K562 (cell line): ENCODE data around the gene MLN. TPM values are rescaled to one million over a fixed set of nuclear protein-coding genes. Genes with fewer than 3 reads are reported as not detected.

Experiments
- ATAC-seq: fragments of 200-7000 bp; cut with Tn5 transposase; 3 replicates; pipeline ENCODE4 v1.9.1; 2020; ENCODE audit warnings: moderate library complexity
- BruUV-seq: library from RNA; stranded (reverse); fragments of 400-500 nt; replicated peaks from 2 replicates; lab custom pipeline; 2021; lab: Mats Ljungman, UMichigan
- CTCF ChIA-PET: fragments of 300-600 bp; formaldehyde crosslinking; extraction: SDS; loops from one replicate; lab custom pipeline; 2021; ENCODE audit warnings: low intra/inter-chr PET ratio; lab: Yijun Ruan, JAX
- POLR2A ChIA-PET: fragments of 300-600, 350-650 bp; sonication (Branson Sonifier 250); formaldehyde crosslinking; extraction: SDS; loops from one replicate; lab custom pipeline; 2021; ENCODE audit warnings: antibody characterized with exemption, inconsistent platforms; lab: Yijun Ruan, JAX
- DNase-seq, 4 experiments: peaks; one replicate each; pipeline versions ENCODE4 v3.0.0 to v3.0.0-alpha.2; 2011 to 2018; ENCODE audit warnings: low spot score in 3 of 4, mixed read lengths in 3 of 4; ENCODE audit errors: extremely low read depth in 1 of 4
- FAIRE-seq: peaks from 2 replicates; lab custom pipeline; 2011; peaks lifted over from hg19 to GRCh38; lab: Jason Lieb, UNC
- H2AFZ ChIP-seq: 2 replicates; pipeline ENCODE4 v1.6.0; 2011; ENCODE audit warnings: low read depth, low read length, control low read depth, inconsistent platforms
- H3K27ac ChIP-seq: fragments of 200-600 bp; 3 replicates; pipeline ENCODE4 v1.8.0; 2011; ENCODE audit warnings: low read depth, mild to moderate bottlenecking, control low read depth, inconsistent platforms, low read length, moderate library complexity, mixed read lengths; ENCODE audit errors: extremely low read depth
- H3K27me3 ChIP-seq, 2 experiments: fragments of 300-600 bp in 1 of 2; 2 replicates in 1 of 2; 3 replicates in 1 of 2; pipeline versions ENCODE4 v1.6.0 to v1.8.0; 2011; ENCODE audit warnings: inconsistent platforms in 2 of 2, low read length in 2 of 2, mild to moderate bottlenecking in 1 of 2, mixed read lengths in 1 of 2, moderate library complexity in 1 of 2; ENCODE audit not compliant: control insufficient read depth in 2 of 2, insufficient read depth in 2 of 2
- H3K36me3 ChIP-seq: fragments of 300-600 bp; 3 replicates; pipeline ENCODE4 v1.8.0; 2011; ENCODE audit warnings: mild to moderate bottlenecking, low read length, inconsistent platforms; ENCODE audit not compliant: control insufficient read depth, insufficient read depth
- H3K4me1 ChIP-seq, 2 experiments: fragments of 200-600 bp in 1 of 2; replicated peaks in 1 of 2; 2 replicates in 1 of 2; 3 replicates in 1 of 2; pipeline versions ENCODE4 v1.5.1 to v1.8.0; 2011; ENCODE audit warnings: inconsistent platforms in 2 of 2, low read length in 2 of 2, mild to moderate bottlenecking in 1 of 2, mixed read lengths in 1 of 2, moderate library complexity in 1 of 2; ENCODE audit not compliant: control insufficient read depth in 2 of 2, insufficient read depth in 2 of 2
- H3K4me2 ChIP-seq: 2 replicates; pipeline ENCODE4 v1.6.1; 2011; ENCODE audit warnings: low read length, control low read depth, inconsistent platforms, mixed read lengths; ENCODE audit not compliant: insufficient read depth
- H3K4me3 ChIP-seq: fragments of 200-600 bp; sonication (generic), shearing (Covaris generic); 2 replicates; pipeline ENCODE4 v1.5.1; 2016; ENCODE audit warnings: control low read depth, inconsistent platforms
- H3K79me2 ChIP-seq: fragments of 200-600 bp; 3 replicates; pipeline ENCODE4 v1.8.0; 2011; ENCODE audit warnings: low read length, inconsistent platforms; ENCODE audit not compliant: control insufficient read depth, insufficient read depth
- H3K9ac ChIP-seq, 2 experiments: 2 replicates each; pipeline versions ENCODE4 v1.6.0 to v1.6.1; 2011; ENCODE audit warnings: low read depth in 2 of 2, low read length in 2 of 2, control low read depth in 1 of 2, inconsistent platforms in 1 of 2, mild to moderate bottlenecking in 1 of 2, mixed read lengths in 1 of 2; ENCODE audit not compliant: insufficient read depth in 1 of 2
- H3K9me1 ChIP-seq: one replicate; pipeline ENCODE4 v1.6.0; 2011; ENCODE audit warnings: inconsistent platforms, mild to moderate bottlenecking, low read length, moderate library complexity; ENCODE audit not compliant: control insufficient read depth, insufficient read depth
- H3K9me3 ChIP-seq: replicated peaks from 2 replicates; pipeline ENCODE4 v1.5.1; 2011; ENCODE audit warnings: low read depth, low read length, inconsistent platforms; ENCODE audit not compliant: control insufficient read depth, insufficient read depth
- H4K20me1 ChIP-seq: replicated peaks from 2 replicates; pipeline ENCODE4 v1.6.1; 2011; ENCODE audit warnings: low read length, inconsistent platforms, mixed read lengths; ENCODE audit not compliant: control insufficient read depth, insufficient read depth
- CC2D1A ChIP-seq: fragments of 450-650 bp; IDR thresholded peaks from 2 replicates; pipeline ENCODE4 v1.6.1; 2017; ENCODE audit warnings: mild to moderate bottlenecking
- CREB1 ChIP-seq, 2 experiments: sonication (generic) in 1 of 2; formaldehyde crosslinking in 1 of 2; IDR thresholded peaks; 2 replicates each; pipeline versions ENCODE4 v1.6.1 to v1.8.0; 2012 to 2022; ENCODE audit warnings: inconsistent platforms in 1 of 2, mild to moderate bottlenecking in 1 of 2, missing genetic modification reagents in 1 of 2, moderate library complexity in 1 of 2
- DIDO1 ChIP-seq: fragments of 450-650 bp; IDR thresholded peaks from 2 replicates; pipeline ENCODE4 v1.6.1; 2016; ENCODE audit warnings: low read depth, missing biosample characterization, missing genetic modification characterization
- EHMT2 ChIP-seq: fragments of 450-650 bp; IDR thresholded peaks from 2 replicates; pipeline ENCODE4 v1.6.1; 2018; ENCODE audit warnings: antibody characterized with exemption
- HCFC1 ChIP-seq: IDR thresholded peaks from 2 replicates; pipeline ENCODE4 v1.6.1; 2012; ENCODE audit warnings: low read depth, low read length, improper control_type of control experiment
- MIER1 ChIP-seq: fragments of 450-650 bp; IDR thresholded peaks from 2 replicates; pipeline ENCODE4 v1.6.1; 2016; ENCODE audit warnings: antibody characterized with exemption, mild to moderate bottlenecking, low read depth
- PATZ1 ChIP-seq: fragments of 250-450 bp; sonication (Bioruptor Pico); IDR thresholded peaks from 2 replicates; pipeline ENCODE4 v1.5.0; 2020; ENCODE audit warnings: mild to moderate bottlenecking, borderline replicate concordance
- POLR2B ChIP-seq: fragments of 450-650 bp; IDR thresholded peaks from 2 replicates; pipeline ENCODE4 v1.6.1; 2018; ENCODE audit warnings: low read depth; ENCODE audit not compliant: partially characterized antibody
- PREB ChIP-seq: sonication (generic); formaldehyde crosslinking; IDR thresholded peaks from 2 replicates; pipeline ENCODE4 v1.8.1; 2023; ENCODE audit warnings: mild to moderate bottlenecking, missing genetic modification reagents
- RFX7 ChIP-seq: fragments of 250-450 bp; sonication (Bioruptor Pico); IDR thresholded peaks from 2 replicates; pipeline ENCODE4 v1.5.1; 2021; ENCODE audit warnings: mild to moderate bottlenecking
- SAFB ChIP-seq: fragments of 200-400 bp; formaldehyde crosslinking; IDR thresholded peaks from 2 replicates; pipeline ENCODE4 v1.6.1; 2017; ENCODE audit warnings: low read depth, low read length, borderline replicate concordance
- SMAD4 ChIP-seq: fragments of 250-450 bp; sonication (Bioruptor Pico); conservative IDR thresholded peaks from 2 replicates; pipeline ENCODE4 v1.8.0; 2021; ENCODE audit warnings: inconsistent platforms, mild to moderate bottlenecking, moderate library complexity
- TOE1 ChIP-seq, 2 experiments: fragments of 450-650 bp in 1 of 2; sonication (generic) in 1 of 2; formaldehyde crosslinking in 1 of 2; IDR thresholded peaks; 2 replicates each; pipeline versions ENCODE4 v1.7.1 to v1.8.0; 2016 to 2022; ENCODE audit warnings: borderline replicate concordance in 2 of 2, mild to moderate bottlenecking in 2 of 2, antibody characterized with exemption in 1 of 2, inconsistent platforms in 1 of 2, low read depth in 1 of 2, missing genetic modification reagents in 1 of 2, moderate library complexity in 1 of 2
- ZBED1 ChIP-seq: IDR thresholded peaks from 2 replicates; pipeline ENCODE4 v1.6.1; 2014
- ZBTB43 ChIP-seq: sonication (generic); formaldehyde crosslinking; IDR thresholded peaks from 2 replicates; pipeline ENCODE4 v1.8.0; 2023; ENCODE audit warnings: mild to moderate bottlenecking, missing genetic modification reagents
- ZBTB7A ChIP-seq: IDR thresholded peaks from 2 replicates; pipeline ENCODE4 v1.6.1; 2011; ENCODE audit warnings: low read depth, mild to moderate bottlenecking, low read length, moderate library complexity, borderline replicate concordance; ENCODE audit not compliant: control insufficient read depth
- ZNF133 ChIP-seq: fragments of 250-450 bp; sonication (Bioruptor Pico); IDR thresholded peaks from 2 replicates; pipeline ENCODE4 v1.4.0; 2020; ENCODE audit warnings: mild to moderate bottlenecking
- ZNF41 ChIP-seq: fragments of 250-450 bp; sonication (Bioruptor Pico); conservative IDR thresholded peaks from 2 replicates; pipeline ENCODE4 v1.4.0; 2020; ENCODE audit warnings: mild to moderate bottlenecking
- ZNF785 ChIP-seq: fragments of 250-450 bp; sonication (Bioruptor Pico); IDR thresholded peaks from 2 replicates; pipeline ENCODE4 v1.4.0; 2020; ENCODE audit warnings: mild to moderate bottlenecking
- WGBS: fragments of 100-300 bp; shearing (Covaris generic); methylation state at CpG from one replicate; pipeline ENCODE4 v1.1.6; 2016; ENCODE audit warnings: low coverage, mixed read lengths; ENCODE audit not compliant: insufficient coverage; ENCODE audit errors: missing lambda C conversion rate; 5-methylcytosine and 5-hydroxymethylcytosine counted together
- in situ Hi-C: fragments of 300-500 bp; cut with MboI; formaldehyde crosslinking; loops from 4 replicates; pipeline ENCODE4 v1.15.0; 2018; ENCODE audit warnings: inconsistent platforms, mixed read lengths
- intact Hi-C: fragments of 100-400 bp; cut with micrococcal nuclease; formaldehyde crosslinking; loops from 2 replicates; pipeline ENCODE4 v1.14.2; 2022
- polyA plus RNA-seq, 8 experiments: library from polyadenylated mRNA; depleted of rRNA in 4 of 8; stranded (reverse) in 5 of 8; unstranded in 3 of 8; fragments of >200 nt; fragmentation: Nextera tagmentation in 2 of 8; fragmentation: Illumina TruSeq in 1 of 8; extraction: Ambion mirVana in 2 of 8; extraction: Trizol in 1 of 8; gene quantifications; 2 replicates each; pipeline versions ENCODE4 v1.2.1 to v1.2.3, GENCODE V29; 2011 to 2014; ENCODE audit warnings: inconsistent platforms in 1 of 8, missing spikeins in 1 of 8
- total RNA-seq, 7 experiments: library from RNA; depleted of rRNA in 6 of 7; stranded (reverse); fragments of >200 nt in 6 of 7; fragmentation: Illumina TruSeq in 2 of 7; extraction: Trizol in 2 of 7; gene quantifications; 2 replicates each; pipeline versions ENCODE4 v1.2.1 to v1.2.3, GENCODE V29; 2011 to 2021; ENCODE audit warnings: low replicate concordance in 1 of 7

The MLN gene
- total and polyA plus RNA-seq, 9 of the 15 experiments (the other 6 are each of a cell fraction or from before 2014, with no cell fraction given) = not detected

GRCh38 chr6:33812669-33813068 is 8.9 kb upstream of the MLN start:
- WGBS = under 1% methylated on average over 11 of the region's 11 CpGs
- peak; percentile 79 to 91 (median 86) for DNase-seq
- H4K20me1 ChIP-seq = peaks cover 6% of the 10 kb centered on the region; the same call in 1 of the 2 replicates
- TF ChIP-seq EHMT2 = peak; percentile 99
- no peak for TF ChIP-seq SAFB
- no peak for TF ChIP-seq POLR2B
- 0 out of 2 replicates have a peak, but pooled peaks have one; percentile 23 for TF ChIP-seq HCFC1
- 0 out of 2 replicates have a peak, but pooled peaks have one; percentile 24 for TF ChIP-seq SMAD4 (CRISPR knock-in tag)
- no peak for TF ChIP-seq RFX7 (CRISPR knock-in tag)
- TF ChIP-seq ZBTB7A = peak; percentile 64; the same call in 1 of the 2 replicates
- 0 out of 2 replicates have a peak, but pooled peaks have one; percentile 50 for TF ChIP-seq ZBTB43
- no peak for TF ChIP-seq ZNF785 (CRISPR knock-in tag)
- no peak for TF ChIP-seq ZBED1
- no peak for TF ChIP-seq CC2D1A
- TF ChIP-seq ZNF133 (CRISPR knock-in tag) = no peak
- TF ChIP-seq PREB (CRISPR knock-in tag) = no peak
- 0 out of 2 replicates have a peak, but pooled peaks have one; percentile 29 for TF ChIP-seq CREB1 (IDR thresholded peaks at IDR 0.05)
- TF ChIP-seq CREB1 (CRISPR knock-in tag; IDR thresholded peaks at IDR 0.05) = 0 out of 2 replicates have a peak, but pooled peaks have one; percentile 47
- no peak for TF ChIP-seq PATZ1 (CRISPR knock-in tag)
- peak; percentile 97 for TF ChIP-seq MIER1
- no peak for TF ChIP-seq TOE1 (IDR thresholded peaks at IDR 0.05; ENCODE audit: borderline replicate concordance)
- TF ChIP-seq TOE1 (CRISPR knock-in tag; IDR thresholded peaks at IDR 0.05; ENCODE audit: borderline replicate concordance, low read depth) = 0 out of 2 replicates have a peak, but pooled peaks have one; percentile 49
- no peak for TF ChIP-seq ZNF41 (CRISPR knock-in tag)
- no peak for TF ChIP-seq DIDO1 (tag)

More at GRCh38 chr6:33812669-33813068, 8.9 kb upstream of the MLN start:
- H2AFZ ChIP-seq = no peak overlapping the region
- in situ Hi-C loops = no loop called here
- no peaks in the 10 kb centered on the region for H3K9me3 ChIP-seq
- POLR2A ChIA-PET = interaction anchor here (0.7 to 1.5 kb wide), 5 partner anchors 11 to 223 kb away, joined by 3 to 5 read pairs (median 3); no protein-coding TSS in a partner anchor
- H3K4me3 ChIP-seq = no peak overlapping the region
- no peaks in the 10 kb centered on the region for H3K79me2 ChIP-seq
- CTCF ChIA-PET = no interaction called here
- peaks cover 42 to 70% of the 10 kb centered on the region in 2 experiments for H3K27me3 ChIP-seq
- ATAC-seq = peak; percentile 89
- FAIRE-seq = peak; percentile 90
- H3K9me1 ChIP-seq = no peaks in the 10 kb centered on the region
- no peak overlapping the region for H3K9ac ChIP-seq
- H3K36me3 ChIP-seq = no peaks in the 10 kb centered on the region
- H3K27ac ChIP-seq = no peak overlapping the region
- intact Hi-C loops = no loop called here
- no peak overlapping the region for H3K4me2 ChIP-seq
- H3K4me1 ChIP-seq = peaks cover 0 to 3% of the 10 kb centered on the region in 2 experiments; a peak in 1 of 5 replicates
- BruUV-seq = no TSS peak
